Colonic mucosa (tissue), 4 donors: ENCODE results near the gene TIMELESS. TPM values are rescaled to one million over a fixed set of nuclear protein-coding genes. Genes with fewer than 3 reads are reported as not detected.

Experiments
- DNase-seq: peaks from one replicate; pipeline ENCODE4 v3.0.0-alpha.2; 2020
- H3K27ac ChIP-seq: fragments of 200-600 bp; one replicate; pipeline ENCODE4 v1.8.0; 2021
- H3K27me3 ChIP-seq: fragments of 200-600 bp; one replicate; pipeline ENCODE4 v1.8.0; 2021
- H3K36me3 ChIP-seq: fragments of 200-600 bp; one replicate; pipeline ENCODE4 v1.8.0; 2021
- H3K4me1 ChIP-seq: fragments of 200-600 bp; one replicate; pipeline ENCODE4 v1.8.0; 2021; ENCODE audit warnings: mild to moderate bottlenecking
- H3K4me3 ChIP-seq: fragments of 200-600 bp; one replicate; pipeline ENCODE4 v1.8.0; 2021
- H3K9ac ChIP-seq, 2 donors: one replicate each; pipeline ENCODE4 v1.7.0; 2013; ENCODE audit warnings: control low read depth in 2 of 2, low read depth in 2 of 2, low read length in 2 of 2
- H3K9me3 ChIP-seq: fragments of 200-600 bp; one replicate; pipeline ENCODE4 v1.8.0; 2021
- CTCF ChIP-seq: fragments of 200-600 bp; IDR thresholded peaks from one replicate; pipeline ENCODE4 v1.8.0; 2022; ENCODE audit warnings: antibody characterized with exemption, mild to moderate bottlenecking
- intact Hi-C: fragments of 100-400 bp; cut with DNase I; formaldehyde crosslinking; loops from one replicate; pipeline ENCODE4 v1.14.1; 2022
- total RNA-seq, 2 donors: library from RNA; stranded (reverse); fragmentation: NEBNext Ultra II Directional in 1 of 2; extraction: Animal tissue kit (Norgen Biotek cat#: 25700) in 1 of 2; gene quantifications; one replicate each; pipeline ENCODE4 v1.2.1, GENCODE V29; 2021
- donor health status: healthy.
- donor health status: DM: no; HTN: no; CAD: no.
- donor health status: DM: no; HTN: no; CAD: no.

Gene TIMELESS
- total RNA-seq, 2 donors from 2014 or later = 9.1 to 36.4 TPM

GRCh38 chr12:56469007-56469930 lies 20.0 kb upstream of the TIMELESS start:
- peak overlapping the region; percentile 75 to 93 for H3K9ac ChIP-seq
- peak overlapping the region; percentile 90 for H3K4me3 ChIP-seq
- H3K4me1 ChIP-seq = peaks cover 5% of the 10 kb centered on the region
- peak overlapping the region; percentile 87 for H3K27ac ChIP-seq
- H3K9me3 ChIP-seq = no peaks in the 10 kb centered on the region
- intact Hi-C loops = no loop called here
- H3K36me3 ChIP-seq = no peaks in the 10 kb centered on the region
- DNase-seq = peak; percentile 42
- TF ChIP-seq CTCF = no peak
- H3K27me3 ChIP-seq = no peaks in the 10 kb centered on the region

GRCh38 chr12:56468216-56469006 lies 19.2 kb upstream of the TIMELESS start, which contains the start of gene SPRYD4:
TSS of gene SPRYD4 (plus strand) at chr12:56468578. CDS start at chr12:56468592, 14 bp downstream.
- Histone ChIP-seq H3K4me3 (peak within 1 kb of the TSS; percentile 90), H3K9ac (peak within 1 kb of the TSS; percentile 75 to 93), H3K9me3 (no peaks in the 10 kb centered on the region), H3K27ac (peak within 1 kb of the TSS; percentile 87), H3K4me1 (peaks cover 5% of the 10 kb centered on the region), H3K27me3 (no peaks in the 10 kb centered on the region), H3K36me3 (no peaks in the 10 kb centered on the region)
- peak; percentile 94 for DNase-seq
- TF ChIP-seq CTCF = peak; percentile 25
- intact Hi-C loops = no loop called here

- intact Hi-C loops = loop anchor here (5.0 kb wide), 1 partner anchor 270 kb away; no protein-coding TSS in a partner anchor
- no peak for TF ChIP-seq CTCF
- Histone ChIP-seq H3K4me3 (no peak overlapping the region), H3K9ac (no peak overlapping the region), H3K36me3 (no peaks in the 10 kb centered on the region), H3K27ac (no peak overlapping the region), H3K4me1 (no peaks in the 10 kb centered on the region), H3K27me3 (no peaks in the 10 kb centered on the region), H3K9me3 (no peaks in the 10 kb centered on the region)
- no peak for DNase-seq
These were observed 13.3 kb upstream of the TIMELESS start for GRCh38 chr12:56462565-56462964.

GRCh38 chr12:56461235-56462159 lies 12.3 kb upstream of the TIMELESS start:
- Histone ChIP-seq H3K4me3 (no peak overlapping the region), H3K9me3 (no peaks in the 10 kb centered on the region), H3K27ac (no peak overlapping the region), H3K4me1 (no peaks in the 10 kb centered on the region), H3K9ac (no peak overlapping the region), H3K27me3 (no peaks in the 10 kb centered on the region), H3K36me3 (no peaks in the 10 kb centered on the region)
- no peak for TF ChIP-seq CTCF
- DNase-seq = no peak
- intact Hi-C loops = loop anchor here (5.0 kb wide), 1 partner anchor 269 kb away; no protein-coding TSS in a partner anchor

GRCh38 chr12:56457817-56458216 lies 8.6 kb upstream of the TIMELESS start:
- no peak overlapping the region for H3K4me3 ChIP-seq
- intact Hi-C loops = no loop called here
- no peaks in the 10 kb centered on the region for H3K36me3 ChIP-seq
- no peaks in the 10 kb centered on the region for H3K9me3 ChIP-seq
- no peaks in the 10 kb centered on the region for H3K4me1 ChIP-seq
- H3K27ac ChIP-seq = no peak overlapping the region
- no peaks in the 10 kb centered on the region for H3K27me3 ChIP-seq
- TF ChIP-seq CTCF = no peak
- H3K9ac ChIP-seq = no peak overlapping the region
- DNase-seq = no peak
